ENCODE measurements around the gene CMTM1.
"Not testable (repeated sequence)": the region's sequence is repeated elsewhere in the genome, so short reads cannot be mapped to it uniquely, and the experiment has no call there.

CMTM1 gene

GRCh38 chr16:66592241-66592640, 26.0 kb downstream of the CMTM1 start:
- DNase-seq (ENCODE audit: low read depth in 3 of 3) = no peak

DNA sequence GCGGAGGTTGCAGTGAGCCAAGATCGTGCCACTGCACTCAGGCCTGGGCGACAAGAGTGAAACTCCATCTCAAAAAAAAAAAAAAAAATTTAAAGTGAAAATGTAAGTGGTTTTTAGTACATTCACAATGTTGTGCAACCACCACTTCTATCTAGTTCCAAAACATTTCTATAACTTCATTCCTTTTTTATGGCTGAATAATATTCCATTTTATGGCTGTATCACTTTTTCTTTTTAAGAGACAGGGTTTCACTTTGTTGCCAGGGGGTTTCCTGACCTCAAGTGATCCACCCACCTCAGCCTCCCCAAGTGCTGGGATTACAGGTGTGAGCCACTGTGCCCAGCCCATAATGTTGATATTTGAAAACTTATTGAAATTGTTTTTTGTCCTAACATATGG, 26.6 kb downstream of the CMTM1 start:
- no peak for DNase-seq (ENCODE audit: low read depth in 3 of 3)

GRCh38 chr16:66594739-66595138, 28.5 kb downstream of the CMTM1 start:
- no peak for DNase-seq (ENCODE audit: low read depth in 3 of 3)

- DNase-seq (ENCODE audit: low read depth in 3 of 3) = not testable (repeated sequence)
These were observed 30.3 kb downstream of the CMTM1 start for GRCh38 chr16:66596559-66596958.

DNA sequence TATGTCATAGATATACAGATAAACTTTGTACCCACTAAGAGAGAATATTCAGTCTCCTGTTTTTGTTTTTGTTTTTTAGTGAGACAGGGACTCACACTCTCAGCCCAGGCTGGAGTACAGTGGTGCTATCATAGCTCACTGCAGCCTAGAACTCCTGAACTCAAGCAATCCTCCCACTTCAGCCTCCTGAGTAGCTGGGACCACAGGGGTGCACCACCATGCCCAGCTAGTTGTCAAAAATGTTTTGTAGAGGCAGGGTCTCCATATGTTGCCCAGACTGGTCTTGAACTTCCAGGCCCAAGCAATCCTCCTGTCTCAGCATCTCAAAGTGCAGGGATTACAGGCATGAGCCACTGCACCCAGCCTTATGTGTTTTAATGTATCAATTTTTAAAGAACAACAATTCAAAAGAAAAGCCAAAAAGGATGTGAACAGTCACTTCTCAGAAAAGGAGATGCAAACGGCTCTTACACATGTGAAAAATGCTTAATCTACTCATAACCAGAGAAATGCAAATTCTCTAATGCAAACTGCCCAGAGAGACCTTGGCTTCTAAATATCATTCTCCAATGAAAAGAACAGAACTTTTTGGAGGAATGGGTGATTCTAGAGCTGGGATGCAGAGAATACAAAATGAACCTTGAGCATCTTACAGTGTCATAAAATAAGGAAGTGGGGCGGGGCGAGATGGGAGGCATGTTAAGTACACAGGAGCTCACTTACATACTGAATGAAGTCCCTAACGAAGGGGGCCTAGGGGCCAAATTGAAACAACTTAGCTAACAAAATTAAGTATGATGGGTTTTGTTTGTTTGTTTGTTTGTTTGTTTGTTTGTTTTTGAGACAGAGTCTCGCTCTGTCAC, 31.0 kb downstream of the CMTM1 start:
- DNase-seq (ENCODE audit: low read depth in 3 of 3) = no peak

- DNase-seq (ENCODE audit: low read depth in 3 of 3) = no peak
These were observed 31.9 kb downstream of the CMTM1 start for GRCh38 chr16:66598111-66598510.

- DNase-seq (ENCODE audit: low read depth in 3 of 3) = no peak
These were observed 33.5 kb downstream of the CMTM1 start for GRCh38 chr16:66599726-66600125.

DNA sequence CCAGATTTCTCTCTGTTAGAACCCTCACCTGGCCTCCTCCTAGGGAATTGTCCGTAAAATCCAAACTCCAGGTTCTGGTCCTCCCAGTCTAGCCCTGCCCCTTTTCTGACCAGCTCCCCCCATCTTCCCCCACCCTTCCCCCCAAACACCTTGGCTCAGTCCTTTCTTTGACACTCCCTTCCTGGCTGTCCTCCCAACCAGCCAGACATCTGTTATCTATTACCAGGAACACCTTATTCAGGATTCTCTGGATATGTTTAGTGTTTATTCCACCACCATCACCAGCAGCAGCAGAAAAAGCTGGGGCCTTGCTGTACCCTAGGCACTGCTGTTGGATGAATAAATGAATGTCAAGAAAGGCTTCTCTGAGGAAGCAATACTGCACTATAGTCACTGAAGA, 34.2 kb downstream of the CMTM1 start:
- no peak for DNase-seq (ENCODE audit: low read depth in 3 of 3)

- DNase-seq (ENCODE audit: low read depth in 3 of 3) = no peak
These were observed 35.2 kb downstream of the CMTM1 start for GRCh38 chr16:66601471-66601870.

GRCh38 chr16:66603537-66604375, 37.5 kb downstream of the CMTM1 start:
- peak in 2 of 3 experiments; percentile 31 to 64 for DNase-seq (ENCODE audit: low read depth in 3 of 3)

- DNase-seq (ENCODE audit: low read depth in 3 of 3) = peak; percentile 53 to 74 (median 55)
These were observed 38.3 kb downstream of the CMTM1 start, which contains the start of gene CMTM3 for GRCh38 chr16:66604376-66605176. TSS of gene CMTM3 (plus strand) at chr16:66604704. CDS start at chr16:66604806, 102 bp downstream.

- DNase-seq (ENCODE audit: low read depth in 3 of 3) = peak in 1 of 3 experiments; percentile 40
These were observed 39.1 kb downstream of the CMTM1 start for GRCh38 chr16:66605177-66605978.

DNA sequence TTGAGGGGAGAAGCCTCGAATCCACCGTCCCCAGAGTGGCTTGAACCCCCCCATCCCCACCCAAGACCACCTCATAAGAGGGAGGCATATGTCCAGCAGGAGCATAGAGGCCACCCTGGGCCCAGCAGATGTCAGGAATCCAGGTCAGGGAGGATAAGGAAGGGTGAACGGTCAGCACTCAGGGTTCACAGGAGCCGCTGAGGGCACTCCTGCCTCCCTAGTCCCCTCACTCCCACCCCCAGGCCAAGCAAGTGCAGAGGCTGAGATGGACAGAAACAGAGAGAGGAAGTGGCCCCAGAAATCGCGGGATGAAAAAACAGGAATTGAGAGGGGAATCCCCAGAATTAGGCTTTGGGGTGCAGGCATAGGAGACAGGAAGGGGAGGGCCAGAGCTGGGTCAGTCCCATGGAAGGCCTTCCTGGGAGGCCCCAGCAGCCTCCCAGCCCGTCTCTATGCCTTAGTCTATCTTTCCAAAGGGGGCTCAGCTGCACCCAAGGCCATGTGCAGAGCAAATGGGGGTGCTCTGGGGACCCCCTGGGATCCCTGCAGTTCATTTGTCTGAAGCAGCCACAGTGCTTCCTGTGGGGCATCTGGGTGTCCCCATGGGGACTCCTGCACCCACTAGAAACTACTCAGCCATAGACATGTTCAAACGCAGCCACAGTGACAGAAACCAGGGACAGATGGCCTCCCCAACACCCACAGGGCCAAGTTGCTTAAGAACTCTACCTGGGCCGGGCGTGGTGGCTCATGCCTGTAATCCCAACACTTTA, 39.9 kb downstream of the CMTM1 start:
- DNase-seq (ENCODE audit: low read depth in 3 of 3) = no peak

GRCh38 chr16:66608241-66609138, 42.3 kb downstream of the CMTM1 start:
- peak; percentile 72 to 87 (median 75) for DNase-seq (ENCODE audit: low read depth in 3 of 3)

- no peak for DNase-seq (ENCODE audit: low read depth in 3 of 3)
These were observed 42.9 kb downstream of the CMTM1 start for GRCh38 chr16:66609139-66609510.

GRCh38 chr16:66610111-66610820, 44.0 kb downstream of the CMTM1 start:
- DNase-seq (ENCODE audit: low read depth in 3 of 3) = no peak

DNA sequence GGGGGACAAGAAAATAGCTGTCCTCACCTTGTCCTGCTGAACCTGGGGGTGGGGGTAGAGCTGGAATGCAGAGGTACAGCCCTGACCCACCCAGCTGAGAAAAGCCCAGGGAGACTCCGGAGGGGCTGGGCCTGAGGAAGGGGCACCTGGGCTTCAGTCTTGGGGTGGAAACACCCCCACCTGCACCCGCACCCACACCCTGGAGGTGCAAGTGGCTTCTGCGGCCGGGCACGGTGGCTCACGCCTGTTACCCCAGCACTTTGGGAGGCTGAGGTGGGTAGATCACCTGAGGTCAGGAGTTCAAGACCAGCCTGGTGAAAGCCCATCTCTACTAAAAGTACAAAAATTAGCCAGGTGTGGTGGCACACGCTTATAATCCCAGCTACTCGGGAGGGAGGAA, 45.7 kb downstream of the CMTM1 start:
- not testable (repeated sequence) for DNase-seq (ENCODE audit: low read depth in 3 of 3)

GRCh38 chr16:66612422-66612821, 46.2 kb downstream of the CMTM1 start:
- no peak for DNase-seq (ENCODE audit: low read depth in 3 of 3)

Measured in stimulated activated CD4-positive, alpha-beta T cell treated with anti-CD3 and anti-CD28 coated beads, TNF-alpha, amount 100 ng/mL, for 24 hours (primary cell).